ENCODE data around the gene VCAN.
A peak's percentile ranks its signal among the peaks of the same experiment; 100 is the strongest.
"Not testable (repeated sequence)": the region's sequence is repeated elsewhere in the genome, so short reads cannot be mapped to it uniquely, and the experiment has no call there.

Gene VCAN

GRCh38 chr5:83471405-83472212 is at the start of gene VCAN:
Gene VCAN, plus strand, starts transcription at chr5:83471744. Its CDS starts 11,775 bp downstream, at chr5:83483519.
- no peak for DNase-seq

GRCh38 chr5:83422284-83422683 is 49.3 kb upstream of the VCAN start:
- no peak for DNase-seq

- no peak for DNase-seq
Observed at GRCh38 chr5:83426855-83427254, 44.7 kb upstream of the VCAN start.

GRCh38 chr5:83428126-83428525 is 43.4 kb upstream of the VCAN start:
- DNase-seq, result no peak

- DNase-seq, result no peak
Observed at GRCh38 chr5:83428890-83429289, 42.7 kb upstream of the VCAN start.

- DNase-seq, result peak; percentile 41
Observed at GRCh38 chr5:83430130-83431010, 41.2 kb upstream of the VCAN start.

- DNase-seq, result no peak
Observed at GRCh38 chr5:83433891-83434290, 37.7 kb upstream of the VCAN start.

GRCh38 chr5:83434946-83435345 is 36.6 kb upstream of the VCAN start:
- no peak for DNase-seq

- DNase-seq, result no peak
Observed at GRCh38 chr5:83436276-83436675, 35.3 kb upstream of the VCAN start.

GRCh38 chr5:83437697-83438096 is 33.8 kb upstream of the VCAN start:
- DNase-seq, result not testable (repeated sequence)

GRCh38 chr5:83440826-83441225 is 30.7 kb upstream of the VCAN start:
- no peak for DNase-seq

- DNase-seq, result no peak
Observed at GRCh38 chr5:83441747-83442146, 29.8 kb upstream of the VCAN start.

- DNase-seq, result no peak
Observed at GRCh38 chr5:83443534-83443933, 28.0 kb upstream of the VCAN start.

GRCh38 chr5:83444445-83444844 is 27.1 kb upstream of the VCAN start:
- DNase-seq, result no peak

- no peak for DNase-seq
Observed at GRCh38 chr5:83446253-83446947, 25.1 kb upstream of the VCAN start.

GRCh38 chr5:83447533-83447932 is 24.0 kb upstream of the VCAN start:
- DNase-seq, result no peak

- DNase-seq, result no peak
Observed at GRCh38 chr5:83450183-83450966, 21.2 kb upstream of the VCAN start.

- DNase-seq, result no peak
Observed at GRCh38 chr5:83450967-83451248, 20.6 kb upstream of the VCAN start.

- no peak for DNase-seq
Observed at GRCh38 chr5:83451955-83452354, 19.6 kb upstream of the VCAN start.

GRCh38 chr5:83453937-83454336 is 17.6 kb upstream of the VCAN start:
- no peak for DNase-seq

GRCh38 chr5:83464261-83464660 is 7.3 kb upstream of the VCAN start:
- DNase-seq, result no peak

- DNase-seq, result no peak
Observed at GRCh38 chr5:83467371-83468035, 4.0 kb upstream of the VCAN start.
